HepG2 (cell line): ENCODE data around the gene DUS2. TPM values are rescaled to one million over a fixed set of nuclear protein-coding genes. Genes with fewer than 3 reads are reported as not detected.

Experiments used
- ATAC-seq: fragments of 200-7000 bp; cut with Tn5 transposase; 3 replicates; pipeline ENCODE4 v1.9.1; 2020; ENCODE audit warnings: mild to moderate bottlenecking, moderate library complexity
- BruUV-seq: library from RNA; stranded (reverse); fragments of 400-500 nt; replicated peaks from 2 replicates; lab custom pipeline; 2021; lab: Mats Ljungman, UMichigan
- CTCF ChIA-PET: fragments of 300-600 bp; formaldehyde crosslinking; extraction: SDS; loops from one replicate; lab custom pipeline; 2021; ENCODE audit warnings: low total read pairs, inconsistent platforms, low intra/inter-chr PET ratio; lab: Yijun Ruan, JAX
- POLR2A ChIA-PET: fragments of 350-600 bp; sonication (Branson Sonifier 250); formaldehyde crosslinking; loops from one replicate; lab custom pipeline; 2020; ENCODE audit warnings: antibody characterized with exemption, inconsistent platforms; lab: Yijun Ruan, JAX
- DNase-seq: peaks from one replicate; pipeline ENCODE4 v3.0.0-alpha.2; 2015; ENCODE audit warnings: low spot score
- FAIRE-seq: peaks from 3 replicates; lab custom pipeline; 2011; peaks lifted over from hg19 to GRCh38; lab: Jason Lieb, UNC
- H2AFZ ChIP-seq: one replicate; pipeline ENCODE4 v1.6.1; 2011; ENCODE audit warnings: low read length, inconsistent platforms
- H3K27ac ChIP-seq: fragments of 300-600 bp; 3 replicates; pipeline ENCODE4 v1.8.0; 2011; ENCODE audit warnings: mixed run types, mild to moderate bottlenecking, mixed read lengths, low read length, inconsistent platforms; ENCODE audit not compliant: insufficient read depth; ENCODE audit errors: extremely low read length
- H3K27me3 ChIP-seq, 2 experiments: fragments of 200-600 bp in 1 of 2; 2 replicates in 1 of 2; 3 replicates in 1 of 2; pipeline versions ENCODE4 v1.6.0 to v1.8.0; 2011; ENCODE audit warnings: low read length in 2 of 2, mild to moderate bottlenecking in 2 of 2, moderate library complexity in 2 of 2, inconsistent platforms in 1 of 2; ENCODE audit not compliant: insufficient read depth in 2 of 2, control insufficient read depth in 1 of 2
- H3K36me3 ChIP-seq, 2 experiments: fragments of 200-600 bp in 1 of 2; replicated peaks in 1 of 2; 2 replicates in 1 of 2; 3 replicates in 1 of 2; pipeline versions ENCODE4 v1.5.1 to v1.8.0; 2011; ENCODE audit warnings: low read length in 2 of 2, inconsistent platforms in 1 of 2; ENCODE audit not compliant: insufficient read depth in 2 of 2, control insufficient read depth in 1 of 2
- H3K4me1 ChIP-seq: 2 replicates; pipeline ENCODE4 v1.5.1; 2012; ENCODE audit warnings: low read length, inconsistent platforms; ENCODE audit not compliant: insufficient read depth
- H3K4me2 ChIP-seq: 2 replicates; pipeline ENCODE4 v1.6.0; 2011; ENCODE audit warnings: low read depth, low read length, inconsistent platforms
- H3K4me3 ChIP-seq, 3 experiments: fragments of 200-600 bp in 1 of 3; sonication (generic), shearing (Covaris generic) in 1 of 3; replicated peaks in 1 of 3; 2 replicates each; pipeline ENCODE4 v1.5.1; 2011 to 2016; ENCODE audit warnings: low read length in 3 of 3, inconsistent platforms in 2 of 3, low read depth in 2 of 3, mild to moderate bottlenecking in 2 of 3, control low read depth in 1 of 3, mixed read lengths in 1 of 3; ENCODE audit not compliant: insufficient read depth in 1 of 3
- H3K79me2 ChIP-seq: one replicate; pipeline ENCODE4 v1.6.1; 2011; ENCODE audit warnings: low read length, inconsistent platforms; ENCODE audit not compliant: insufficient read depth
- H3K9ac ChIP-seq: 2 replicates; pipeline ENCODE4 v1.6.0; 2011; ENCODE audit warnings: mild to moderate bottlenecking, low read depth, low read length, inconsistent platforms; ENCODE audit not compliant: insufficient read depth
- H3K9me3 ChIP-seq: 2 replicates; pipeline ENCODE4 v1.5.1; 2012; ENCODE audit warnings: mild to moderate bottlenecking, low read length
- H4K20me1 ChIP-seq: 2 replicates; pipeline ENCODE4 v1.6.0; 2011; ENCODE audit warnings: inconsistent platforms, mild to moderate bottlenecking, low read length, moderate library complexity; ENCODE audit not compliant: insufficient read depth
- ASH2L ChIP-seq: fragments of 300-600, 200-600 bp; sonication (generic); IDR thresholded peaks from 2 replicates; pipeline ENCODE4 v1.7.0; 2017; ENCODE audit warnings: low read depth, mild to moderate bottlenecking, moderate library complexity, mixed read lengths, low read length; ENCODE audit not compliant: insufficient read length
- DMAP1 ChIP-seq: IDR thresholded peaks from 2 replicates; pipeline ENCODE4 v1.6.1; 2016
- JUNB ChIP-seq: sonication (generic); formaldehyde crosslinking; IDR thresholded peaks from 2 replicates; pipeline ENCODE4 v1.8.0; 2022; ENCODE audit warnings: missing genetic modification reagents, mild to moderate bottlenecking, borderline replicate concordance
- KMT2A ChIP-seq: sonication (generic); formaldehyde crosslinking; IDR thresholded peaks from 2 replicates; pipeline ENCODE4 v1.4.0; 2020; ENCODE audit warnings: missing genetic modification reagents
- MAFK ChIP-seq, 2 experiments: IDR thresholded peaks in 1 of 2; conservative IDR thresholded peaks in 1 of 2; 2 replicates each; pipeline ENCODE4 v1.6.1; 2011; ENCODE audit warnings: improper control_type of control experiment in 2 of 2, low read length in 2 of 2
- MIER3 ChIP-seq: IDR thresholded peaks from 2 replicates; pipeline ENCODE4 v1.6.1; 2016; ENCODE audit warnings: missing compliant biosample characterization, borderline replicate concordance
- MTF2 ChIP-seq: sonication (generic); formaldehyde crosslinking; IDR thresholded peaks from 2 replicates; pipeline ENCODE4 v1.5.0; 2020; ENCODE audit warnings: missing genetic modification reagents, borderline replicate concordance
- RORA ChIP-seq: sonication (generic); formaldehyde crosslinking; IDR thresholded peaks from 2 replicates; pipeline ENCODE4 v1.5.0; 2020; ENCODE audit warnings: mild to moderate bottlenecking, missing genetic modification reagents, moderate library complexity
- STAT5B ChIP-seq: sonication (generic); formaldehyde crosslinking; IDR thresholded peaks from 2 replicates; pipeline ENCODE4 v1.4.0; 2020; ENCODE audit warnings: missing genetic modification reagents
- U2AF2 ChIP-seq: fragments of 200-400 bp; formaldehyde crosslinking; IDR thresholded peaks from 2 replicates; pipeline ENCODE4 v1.6.1; 2017; ENCODE audit warnings: low read depth, mild to moderate bottlenecking, low read length
- ZNF136 ChIP-seq: sonication (generic); formaldehyde crosslinking; IDR thresholded peaks from 2 replicates; pipeline ENCODE4 v1.8.1; 2022; ENCODE audit warnings: low read depth, mild to moderate bottlenecking, moderate library complexity, missing genetic modification reagents
- ZNF251 ChIP-seq: sonication (generic); formaldehyde crosslinking; IDR thresholded peaks from 2 replicates; pipeline ENCODE4 v1.9.0; 2021; ENCODE audit warnings: mild to moderate bottlenecking, missing genetic modification reagents
- WGBS: methylation state at CpG from one replicate; pipeline ENCODE4 v1.1.6; 2017; ENCODE audit warnings: low lambda C conversion rate; 5-methylcytosine and 5-hydroxymethylcytosine counted together
- in situ Hi-C: cut with HindIII; loops from 2 replicates; pipeline ENCODE4 v1.10.0; 2017; ENCODE audit warnings: low pct_unique_long_range_greater_than_20kb; ENCODE audit not compliant: extremely low pct_ligation_motif_present
- intact Hi-C: fragments of 100-400 bp; cut with micrococcal nuclease; formaldehyde crosslinking; loops from one replicate; pipeline ENCODE4 v1.10.0; 2022; ENCODE audit not compliant: unreplicated experiment
- polyA plus RNA-seq, 8 experiments: library from polyadenylated mRNA; depleted of rRNA in 3 of 8; stranded (reverse) in 7 of 8; unstranded in 1 of 8; fragments of >200 nt; fragmentation: Illumina TruSeq in 4 of 8; extraction: Trizol in 4 of 8; gene quantifications; 2 replicates each; pipeline versions ENCODE4 v1.2.1 to v1.2.3, GENCODE V29; 2011 to 2016; ENCODE audit warnings: low read depth in 4 of 8, missing spikeins in 1 of 8, mixed read lengths in 1 of 8; ENCODE audit not compliant: insufficient read depth in 1 of 8
- total RNA-seq, 5 experiments: library from RNA; depleted of rRNA; stranded (reverse); fragments of >200 nt; fragmentation: Illumina TruSeq; extraction: Trizol; gene quantifications; 2 replicates each; pipeline ENCODE4 v1.2.3, GENCODE V29; 2016; ENCODE audit warnings: low read depth in 1 of 5
- TF ChIP-seq, protein P1 (sequence below): fragments of 450-650 bp; IDR thresholded peaks from 2 replicates; pipeline ENCODE4 v1.6.1; 2016
- TF ChIP-seq, protein P2 (sequence below): sonication (generic); formaldehyde crosslinking; IDR thresholded peaks from 2 replicates; pipeline ENCODE4 v1.5.0; 2020; ENCODE audit warnings: missing genetic modification reagents

Gene DUS2
- total and polyA plus RNA-seq, 2 of the 13 experiments (the other 11 are each of a cell fraction or from before 2014, with no cell fraction given), result 17.8 to 25.1 TPM

DNA sequence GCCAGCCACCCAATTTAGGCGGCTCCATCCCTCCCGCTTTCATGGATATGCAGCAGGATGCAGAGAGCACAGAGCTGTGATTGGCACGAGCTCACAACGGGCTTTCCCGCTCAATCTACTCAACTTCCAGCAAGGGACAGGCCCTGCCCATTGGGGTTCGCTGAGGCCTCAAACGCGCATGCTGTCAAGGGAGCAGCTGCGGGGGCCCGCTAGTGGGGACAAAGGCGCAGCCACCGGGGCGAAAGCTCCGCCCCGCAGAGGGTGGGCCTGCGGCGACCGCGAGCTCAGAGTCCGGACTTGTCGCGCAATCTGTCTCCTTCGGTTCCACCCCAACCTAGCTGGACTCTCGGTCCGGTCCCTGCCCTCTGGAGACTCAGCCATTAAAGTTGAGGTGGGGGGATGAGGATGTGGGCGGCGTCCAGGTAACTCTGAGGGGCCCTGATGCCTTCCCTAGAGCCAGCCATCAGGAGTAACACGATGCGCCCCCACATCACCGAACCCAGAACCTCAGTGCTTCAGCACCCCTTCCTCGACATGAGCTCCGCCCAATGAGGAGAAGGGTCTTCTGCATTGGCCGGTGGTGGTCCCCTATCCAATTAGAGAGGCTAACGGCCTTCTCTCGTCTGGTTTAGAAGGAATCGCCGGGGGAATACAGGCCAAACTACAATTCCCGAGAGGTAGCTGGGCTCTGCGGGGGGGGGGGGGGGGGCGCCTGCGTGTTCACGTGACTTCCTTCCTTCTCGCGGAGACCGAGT, 61.6 kb downstream of the DUS2 start (continued):
- TF ChIP-seq, protein P1, sequence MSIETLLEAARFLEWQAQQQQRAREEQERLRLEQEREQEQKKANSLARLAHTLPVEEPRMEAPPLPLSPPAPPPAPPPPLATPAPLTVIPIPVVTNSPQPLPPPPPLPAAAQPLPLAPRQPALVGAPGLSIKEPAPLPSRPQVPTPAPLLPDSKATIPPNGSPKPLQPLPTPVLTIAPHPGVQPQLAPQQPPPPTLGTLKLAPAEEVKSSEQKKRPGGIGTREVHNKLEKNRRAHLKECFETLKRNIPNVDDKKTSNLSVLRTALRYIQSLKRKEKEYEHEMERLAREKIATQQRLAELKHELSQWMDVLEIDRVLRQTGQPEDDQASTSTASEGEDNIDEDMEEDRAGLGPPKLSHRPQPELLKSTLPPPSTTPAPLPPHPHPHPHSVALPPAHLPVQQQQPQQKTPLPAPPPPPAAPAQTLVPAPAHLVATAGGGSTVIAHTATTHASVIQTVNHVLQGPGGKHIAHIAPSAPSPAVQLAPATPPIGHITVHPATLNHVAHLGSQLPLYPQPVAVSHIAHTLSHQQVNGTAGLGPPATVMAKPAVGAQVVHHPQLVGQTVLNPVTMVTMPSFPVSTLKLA, result peak; percentile 63
- TF ChIP-seq MTF2 (CRISPR knock-in tag), result no peak
- peak; percentile 82; the same call in 1 of the 2 replicates for TF ChIP-seq MIER3
- TF ChIP-seq, all 625 proteins: peak for 433

DNA sequence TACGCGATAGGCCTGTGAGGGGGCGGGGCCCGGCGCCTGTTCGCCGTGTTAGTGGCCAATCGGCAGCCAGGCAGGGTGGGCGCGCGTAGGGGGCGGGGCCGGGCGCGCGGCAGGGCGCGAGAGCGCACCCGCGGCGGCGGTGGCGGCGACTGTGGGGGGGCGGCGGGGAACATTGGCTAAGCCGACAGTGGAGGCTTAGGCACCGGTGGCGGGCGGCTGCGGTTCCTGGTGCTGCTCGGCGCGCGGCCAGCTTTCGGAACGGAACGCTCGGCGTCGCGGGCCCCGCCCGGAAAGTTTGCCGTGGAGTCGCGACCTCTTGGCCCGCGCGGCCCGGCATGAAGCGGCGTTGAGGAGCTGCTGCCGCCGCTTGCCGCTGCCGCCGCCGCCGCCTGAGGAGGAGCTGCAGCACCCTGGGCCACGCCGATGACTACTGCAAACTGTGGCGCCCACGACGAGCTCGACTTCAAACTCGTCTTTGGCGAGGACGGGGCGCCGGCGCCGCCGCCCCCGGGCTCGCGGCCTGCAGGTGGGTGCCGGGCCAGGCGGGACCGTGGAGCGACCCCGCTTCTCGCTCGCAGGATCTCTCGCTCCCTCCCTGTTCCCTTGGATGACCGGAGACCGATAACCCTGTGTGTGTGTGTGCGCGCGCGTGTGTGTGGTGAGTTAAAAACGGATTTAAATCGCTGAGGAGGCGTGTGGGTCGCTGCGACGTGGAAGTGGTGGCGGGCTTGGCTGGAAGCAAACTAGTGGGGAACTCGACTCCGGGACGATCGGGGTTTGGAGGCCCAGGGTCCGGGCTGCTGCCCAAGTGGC, 62.4 kb downstream of the DUS2 start, which contains the start of gene NFATC3:
Gene NFATC3 (plus strand): TSS at position 112 of the 813 bp plus-strand sequence. CDS start 312 bp downstream, at position 424.
- Histone ChIP-seq H3K4me1 (peaks cover 67% of the 10 kb centered on the region), H3K79me2 (peaks cover 48% of the 10 kb centered on the region), H3K9ac (peak within 1 kb of the TSS; percentile 99), H3K27me3 (no peaks in the 10 kb centered on the region; a peak in 1 of 5 replicates), H3K4me3 (peak within 1 kb of the TSS; percentile 90 to 98 (median 96)), H2AFZ (no peak within 1 kb of the TSS), H4K20me1 (peaks cover 32% of the 10 kb centered on the region), H3K36me3 (no peaks in the 10 kb centered on the region), H3K9me3 (no peaks in the 10 kb centered on the region), H3K4me2 (peak within 1 kb of the TSS; percentile 98), H3K27ac (peak within 1 kb of the TSS; percentile 99)
- ChIA-PET CTCF (no interaction called here), POLR2A (interaction anchor here (0.6 to 4.3 kb wide), 31 partner anchors 8 to 425 kb away, joined by 3 to 100 read pairs (median 6); partner anchors contain the start of genes ACD, DDX28, DPEP2 and DUS2)
- no peak for FAIRE-seq
- peak; percentile 96 for DNase-seq
- in situ Hi-C loops, result loop anchor here (10.0 kb wide), 2 partner anchors 149 to 249 kb away; partner anchors contain the start of gene ESRP2
- intact Hi-C loops, result loop anchor here (5.0 to 10.0 kb wide), 3 partner anchors 42 to 1061 kb away; partner anchors contain the start of gene CBFB
- no TSS peak for BruUV-seq
- peak; percentile 50 for ATAC-seq
- WGBS, result 2% methylated on average over 41 of the region's 104 CpGs
- TF ChIP-seq ZNF251 (CRISPR knock-in tag) (no peak), RORA (CRISPR knock-in tag) (no peak), JUNB (CRISPR knock-in tag) (no peak), ASH2L (peak; percentile 96), U2AF2 (no peak), DMAP1 (CRISPR knock-in tag) (no peak), ZNF136 (CRISPR knock-in tag) (no peak), STAT5B (CRISPR knock-in tag) (no peak), KMT2A (peak; percentile 84), MAFK (conservative IDR thresholded peaks at IDR 0.05 in 1 of 2, IDR thresholded peaks at IDR 0.05 in 1 of 2; ENCODE audit: low read length in 2 of 2) (no peak)
- TF ChIP-seq, protein P2, sequence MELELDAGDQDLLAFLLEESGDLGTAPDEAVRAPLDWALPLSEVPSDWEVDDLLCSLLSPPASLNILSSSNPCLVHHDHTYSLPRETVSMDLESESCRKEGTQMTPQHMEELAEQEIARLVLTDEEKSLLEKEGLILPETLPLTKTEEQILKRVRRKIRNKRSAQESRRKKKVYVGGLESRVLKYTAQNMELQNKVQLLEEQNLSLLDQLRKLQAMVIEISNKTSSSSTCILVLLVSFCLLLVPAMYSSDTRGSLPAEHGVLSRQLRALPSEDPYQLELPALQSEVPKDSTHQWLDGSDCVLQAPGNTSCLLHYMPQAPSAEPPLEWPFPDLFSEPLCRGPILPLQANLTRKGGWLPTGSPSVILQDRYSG, result no peak
